Prostate gland (tissue), 2 donors: Measurements from ENCODE around the gene STRIP1.

Experiments
- POLR2A ChIP-seq: fragments of 450-650 bp; IDR thresholded peaks from one replicate; pipeline ENCODE4 v1.6.1; 2016; ENCODE audit warnings: antibody characterized with exemption, mild to moderate bottlenecking
- TF ChIP-seq, protein P1 (sequence below), 4 experiments: fragments of 200-600 bp in 2 of 4; fragments of 450-650 bp in 2 of 4; sonication (generic) in 2 of 4; IDR thresholded peaks; 1 replicate in 3 of 4; 2 replicates in 1 of 4; pipeline ENCODE4 v1.5.1; 2016 to 2019; ENCODE audit warnings: antibody characterized with exemption in 4 of 4, mild to moderate bottlenecking in 2 of 4, moderate library complexity in 2 of 4

DNA sequence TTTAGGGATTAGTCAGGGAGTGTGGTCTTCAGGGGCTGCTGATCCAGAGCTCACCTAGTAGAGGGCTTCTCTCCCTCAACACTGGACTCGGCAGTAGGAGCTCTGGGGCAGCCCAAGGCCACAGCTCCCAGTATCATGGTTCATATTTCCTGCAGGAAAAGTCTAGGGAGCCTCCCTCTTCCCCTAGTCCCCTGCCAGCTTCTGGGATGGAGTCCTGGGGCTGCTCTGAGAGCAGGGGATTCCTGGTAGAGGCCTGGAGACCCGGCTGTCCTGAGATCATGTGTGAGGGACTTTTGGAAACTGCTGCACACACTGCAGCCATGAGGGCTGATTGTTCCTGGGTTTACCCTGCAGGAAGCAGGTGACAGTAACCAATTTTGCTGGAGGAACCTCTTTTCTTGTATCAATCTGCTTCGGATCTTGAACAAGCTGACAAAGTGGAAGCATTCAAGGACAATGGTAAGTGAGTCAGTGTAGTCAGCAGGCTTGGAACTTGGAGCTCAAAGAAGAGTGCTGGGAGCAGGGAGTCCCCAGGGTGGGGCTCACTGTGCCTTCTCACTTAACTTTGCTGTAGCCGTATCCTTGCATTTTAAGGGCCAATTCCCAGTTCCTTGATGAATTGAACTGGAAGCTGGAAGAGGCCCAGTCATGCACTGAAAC is 16.3 kb downstream of the STRIP1 start:
- TF ChIP-seq, protein P1, sequence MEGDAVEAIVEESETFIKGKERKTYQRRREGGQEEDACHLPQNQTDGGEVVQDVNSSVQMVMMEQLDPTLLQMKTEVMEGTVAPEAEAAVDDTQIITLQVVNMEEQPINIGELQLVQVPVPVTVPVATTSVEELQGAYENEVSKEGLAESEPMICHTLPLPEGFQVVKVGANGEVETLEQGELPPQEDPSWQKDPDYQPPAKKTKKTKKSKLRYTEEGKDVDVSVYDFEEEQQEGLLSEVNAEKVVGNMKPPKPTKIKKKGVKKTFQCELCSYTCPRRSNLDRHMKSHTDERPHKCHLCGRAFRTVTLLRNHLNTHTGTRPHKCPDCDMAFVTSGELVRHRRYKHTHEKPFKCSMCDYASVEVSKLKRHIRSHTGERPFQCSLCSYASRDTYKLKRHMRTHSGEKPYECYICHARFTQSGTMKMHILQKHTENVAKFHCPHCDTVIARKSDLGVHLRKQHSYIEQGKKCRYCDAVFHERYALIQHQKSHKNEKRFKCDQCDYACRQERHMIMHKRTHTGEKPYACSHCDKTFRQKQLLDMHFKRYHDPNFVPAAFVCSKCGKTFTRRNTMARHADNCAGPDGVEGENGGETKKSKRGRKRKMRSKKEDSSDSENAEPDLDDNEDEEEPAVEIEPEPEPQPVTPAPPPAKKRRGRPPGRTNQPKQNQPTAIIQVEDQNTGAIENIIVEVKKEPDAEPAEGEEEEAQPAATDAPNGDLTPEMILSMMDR (IDR thresholded peaks at IDR 0.05): no peak
- TF ChIP-seq POLR2A: no peak
